Suppressor macrophage (primary cell): ENCODE measurements around the gene NLRC4.
A peak's percentile ranks its signal among the peaks of the same experiment; 100 is the strongest.
"Not testable (repeated sequence)": the region's sequence is repeated elsewhere in the genome, so short reads cannot be mapped to it uniquely, and the experiment has no call there.

ENCODE experiments used
- DNase-seq, 4 experiments: peaks; one replicate each; pipeline ENCODE4 v3.0.0-alpha.2; 2020 to 2022
- total RNA-seq, 17 experiments: gene quantifications; one replicate each; lab custom pipeline; 2026; ENCODE audit warnings: mixed read lengths in 6 of 17, inconsistent platforms in 3 of 17; lab: John Stamatoyannopoulos, UW

The NLRC4 gene
- 3.7 to 70.0 (median 46.3) reads per million in 17 experiments for total RNA-seq

GRCh38 chr2:32264422-32265105 lies at the start of gene NLRC4:
Gene NLRC4, minus strand, starts transcription at chr2:32264886. Its CDS starts 8,111 bp downstream, at chr2:32256775.
- peak; percentile 75 to 95 (median 88) for DNase-seq

DNA sequence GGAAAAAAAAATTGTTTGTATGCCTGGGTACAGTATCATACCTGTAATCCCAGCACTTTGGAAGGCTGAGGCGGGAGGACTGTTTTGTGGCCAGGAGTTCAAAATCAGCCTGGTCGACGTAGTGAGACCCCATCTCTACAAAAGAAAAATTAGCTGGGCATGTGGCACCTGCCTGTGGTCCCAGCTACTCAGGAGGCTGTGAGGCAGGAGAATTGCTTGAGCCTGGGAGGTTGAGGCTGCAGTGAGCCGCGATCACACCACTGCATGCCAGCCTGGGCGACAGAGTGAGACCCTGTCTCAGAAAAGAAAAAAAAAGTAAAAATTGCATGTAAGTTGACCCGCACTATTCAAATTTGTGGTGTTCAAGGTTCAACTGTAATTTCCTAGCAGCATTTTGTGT lies 45.9 kb upstream of the NLRC4 start:
- DNase-seq = no peak

GRCh38 chr2:32293966-32294562 lies 29.4 kb upstream of the NLRC4 start:
- not testable (repeated sequence) for DNase-seq

DNA sequence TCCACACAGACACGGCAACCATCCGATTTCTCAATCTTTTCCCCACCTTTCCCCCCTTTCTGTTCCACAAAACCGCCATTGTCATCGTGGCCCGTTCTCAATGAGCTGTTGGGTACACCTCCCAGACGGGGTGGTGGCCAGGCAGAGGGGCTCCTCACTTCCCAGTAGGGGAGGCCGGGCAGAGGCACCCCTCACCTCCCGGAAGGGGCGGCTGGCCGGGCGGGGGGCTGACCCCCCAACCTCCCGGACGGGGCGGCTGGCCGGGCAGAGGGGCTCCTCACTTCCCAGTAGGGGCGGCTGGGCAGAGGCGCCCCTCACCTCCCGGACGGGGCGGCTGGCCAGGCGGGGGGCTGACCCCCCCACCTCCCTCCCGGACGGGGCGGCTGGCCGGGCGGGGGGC lies 28.8 kb upstream of the NLRC4 start:
- DNase-seq = not testable (repeated sequence)

DNA sequence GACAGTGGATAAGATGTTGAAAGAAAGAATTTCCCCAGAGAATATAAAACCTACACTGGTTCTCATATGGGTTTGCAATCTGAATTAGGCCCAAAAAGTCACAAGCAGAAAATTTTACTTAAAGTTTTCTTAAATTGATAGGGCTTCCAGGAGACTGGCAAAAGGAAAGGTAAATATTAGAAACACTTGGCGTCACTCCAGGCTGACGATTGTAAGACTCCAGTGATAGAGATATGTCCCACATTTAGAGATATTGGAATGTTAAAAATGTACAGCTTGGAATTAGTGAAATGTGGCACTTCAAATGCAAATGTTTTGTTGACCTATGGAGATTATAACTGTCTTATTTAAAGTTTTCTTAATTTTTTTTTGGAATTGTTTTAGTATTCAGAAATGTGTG lies 27.1 kb upstream of the NLRC4 start:
- DNase-seq = no peak

- no peak for DNase-seq
Observed at GRCh38 chr2:32290000-32290339, 25.3 kb upstream of the NLRC4 start.

DNA sequence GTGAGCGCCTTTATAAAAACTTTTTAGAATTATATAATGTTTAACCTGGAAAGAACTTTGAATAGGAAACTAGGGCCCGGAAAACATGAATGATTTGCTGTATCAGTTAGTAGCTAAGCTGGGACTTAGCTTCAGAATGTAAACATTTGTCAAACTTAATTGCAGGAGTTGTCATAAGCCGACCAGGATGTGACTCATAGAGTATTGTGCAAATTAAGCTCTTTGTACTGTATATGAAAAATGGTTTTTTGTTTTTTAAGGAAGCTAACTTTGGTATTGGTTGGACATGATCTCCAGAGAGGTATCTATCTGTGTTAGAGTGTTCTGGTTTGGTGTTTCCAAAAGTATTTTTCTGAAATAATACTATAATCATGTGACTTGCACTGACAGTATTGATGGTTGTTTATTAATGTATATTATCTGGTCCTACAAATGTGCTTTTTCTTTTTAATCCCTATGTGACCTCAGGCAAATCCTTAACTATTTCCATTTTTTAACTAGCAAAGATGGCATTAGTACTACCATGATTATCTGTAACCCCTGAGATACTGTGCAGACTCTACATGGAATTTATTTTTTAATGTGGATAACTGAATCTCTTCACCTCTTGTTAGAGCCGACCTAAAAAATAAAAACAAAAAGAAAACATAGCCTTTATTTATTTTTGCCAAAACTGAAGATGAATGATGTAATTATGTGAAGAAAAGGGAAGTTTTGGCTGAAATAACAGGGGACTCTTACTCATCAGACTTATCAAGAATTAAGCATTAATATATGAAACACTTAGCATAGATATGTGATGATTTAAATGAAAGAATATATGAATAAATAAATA lies 24.7 kb upstream of the NLRC4 start:
- DNase-seq = peak; percentile 51 to 89 (median 71)

DNA sequence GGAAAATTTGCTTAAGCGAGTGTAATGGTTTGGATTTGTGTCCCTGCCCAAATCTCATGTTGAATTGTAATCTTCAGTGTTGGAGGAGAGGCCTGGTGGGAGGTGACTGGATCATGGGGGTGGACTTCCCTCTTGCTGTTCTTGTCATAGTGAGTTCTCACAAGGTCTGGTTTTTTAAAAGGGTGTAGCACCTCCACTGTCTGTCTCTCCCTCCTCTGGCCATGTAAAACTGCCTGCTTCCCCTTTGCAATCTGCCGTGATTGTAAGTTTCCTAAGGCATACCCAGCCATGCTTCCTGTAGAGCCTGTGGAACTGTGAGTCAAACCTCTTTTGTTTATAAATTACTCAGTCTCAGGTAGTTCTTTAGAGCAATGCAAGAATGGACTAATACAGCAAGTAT lies 19.6 kb upstream of the NLRC4 start:
- peak; percentile 60 to 77 (median 70) for DNase-seq

DNA sequence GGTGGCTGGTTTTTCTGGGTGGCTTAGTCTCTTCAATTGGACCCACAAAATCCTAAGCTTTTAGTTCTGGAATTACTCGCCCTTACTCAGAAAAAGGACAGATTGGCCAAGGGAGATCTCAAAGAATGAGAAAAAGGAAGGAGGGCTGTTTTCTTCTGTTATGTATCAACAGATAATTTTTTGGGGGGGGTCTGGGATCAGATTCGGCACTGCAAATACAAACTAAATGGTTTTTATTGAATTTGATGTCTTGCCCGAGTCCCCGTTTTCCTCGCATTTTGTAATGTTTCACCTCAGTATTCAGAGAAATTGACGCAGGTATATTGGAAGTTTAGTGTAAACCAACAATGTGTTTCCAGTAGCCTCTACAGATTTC lies 13.8 kb upstream of the NLRC4 start:
- DNase-seq = no peak

DNA sequence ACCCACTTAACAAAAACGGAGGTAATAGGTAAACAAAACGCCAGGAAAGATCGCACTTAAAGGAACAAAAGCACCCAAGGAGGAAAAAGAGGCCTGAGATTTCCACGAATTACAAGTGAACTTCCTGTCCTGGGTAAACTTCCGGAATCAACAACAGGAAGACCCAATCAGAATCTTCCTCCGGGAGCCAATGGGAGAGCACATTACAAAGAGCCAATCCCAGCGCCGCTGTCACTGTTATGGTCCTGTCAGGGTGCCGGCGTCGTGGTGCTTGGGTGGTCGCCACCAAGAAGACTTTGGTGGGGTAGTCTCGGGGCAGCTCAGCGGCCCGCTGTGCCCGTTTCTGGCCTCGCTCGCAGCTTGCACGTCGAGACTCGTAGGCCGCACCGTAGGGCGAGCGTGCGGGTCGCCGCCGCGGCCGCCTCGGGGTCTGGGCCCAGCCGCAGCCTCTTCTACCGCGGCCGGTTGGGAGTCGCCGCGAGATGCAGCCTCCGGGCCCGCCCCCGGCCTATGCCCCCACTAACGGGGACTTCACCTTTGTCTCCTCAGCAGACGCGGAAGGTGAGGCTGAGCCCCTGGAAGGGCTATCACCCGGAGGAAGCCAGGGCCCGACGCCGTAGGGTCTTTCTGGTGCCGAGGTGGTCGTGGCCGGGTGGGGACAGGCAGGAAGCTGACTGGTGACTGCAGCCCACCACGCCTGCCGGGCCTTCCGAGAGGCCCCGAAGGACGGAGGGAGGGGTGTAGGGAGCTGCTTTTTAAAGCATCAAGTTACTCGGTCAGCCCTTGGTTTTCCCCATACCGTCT lies 13.2 kb upstream of the NLRC4 start, which contains the start of gene YIPF4:
Gene YIPF4 (plus strand): TSS at position 231 of the 804 bp plus-strand sequence. CDS start 252 bp downstream, at position 483.
- DNase-seq = peak; percentile 90 to 94 (median 93)

DNA sequence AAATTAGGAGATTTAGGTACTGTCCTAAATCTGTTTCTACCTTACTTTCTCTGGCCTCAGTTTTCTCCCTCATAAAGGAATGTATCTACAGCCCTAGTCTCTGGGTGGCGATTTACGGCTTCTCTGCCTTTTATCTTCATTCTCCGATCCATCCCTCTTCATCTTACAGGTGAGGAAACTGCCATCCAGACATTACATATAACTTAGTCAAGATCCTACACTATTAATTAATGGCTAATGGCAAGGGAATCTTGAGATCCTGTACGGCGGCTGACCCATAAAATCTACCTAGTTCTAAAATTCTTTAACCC lies 12.6 kb upstream of the NLRC4 start:
- no peak for DNase-seq

- DNase-seq = not testable (repeated sequence)
Observed at GRCh38 chr2:32275790-32276189, 11.1 kb upstream of the NLRC4 start.

DNA sequence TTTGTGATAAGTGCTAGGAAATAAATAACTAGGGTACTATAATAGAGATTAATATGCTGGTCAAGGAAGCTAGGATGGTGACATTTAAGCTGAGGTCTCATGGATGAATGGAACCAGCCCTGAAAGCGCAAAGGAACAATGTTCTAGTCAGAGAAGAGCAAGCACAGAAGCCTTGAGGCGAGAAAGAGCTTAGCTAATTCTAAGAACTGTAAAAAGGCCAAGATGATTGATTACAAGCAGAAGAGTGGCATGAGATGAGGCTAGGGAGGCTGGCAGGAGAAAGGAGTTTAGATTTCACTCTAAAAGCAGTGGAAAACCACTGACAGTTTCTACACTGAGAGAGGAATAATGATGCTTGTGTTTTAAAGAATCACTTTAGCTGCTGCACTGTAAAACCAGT lies 9.6 kb upstream of the NLRC4 start:
- no peak for DNase-seq

DNA sequence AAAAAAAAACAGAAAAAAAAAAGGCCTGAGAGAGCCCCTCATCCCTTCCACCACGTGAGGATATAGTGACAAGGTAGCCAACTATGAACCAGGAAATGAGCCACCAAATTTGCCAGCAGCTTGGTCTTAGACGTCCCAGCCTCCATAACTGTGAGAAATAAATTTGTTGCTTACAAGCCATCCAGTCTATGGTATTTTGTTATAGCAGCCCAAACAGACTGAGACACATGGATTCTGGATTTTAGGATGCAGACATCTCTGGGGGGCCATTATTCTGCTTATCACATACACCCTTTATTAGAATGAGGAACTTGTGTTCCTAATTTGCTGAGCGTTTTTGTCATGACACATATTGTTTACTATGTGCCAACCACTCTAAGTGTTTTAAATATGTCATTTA lies 7.6 kb upstream of the NLRC4 start:
- peak in 2 of 4 experiments; percentile 29 to 30 for DNase-seq

DNA sequence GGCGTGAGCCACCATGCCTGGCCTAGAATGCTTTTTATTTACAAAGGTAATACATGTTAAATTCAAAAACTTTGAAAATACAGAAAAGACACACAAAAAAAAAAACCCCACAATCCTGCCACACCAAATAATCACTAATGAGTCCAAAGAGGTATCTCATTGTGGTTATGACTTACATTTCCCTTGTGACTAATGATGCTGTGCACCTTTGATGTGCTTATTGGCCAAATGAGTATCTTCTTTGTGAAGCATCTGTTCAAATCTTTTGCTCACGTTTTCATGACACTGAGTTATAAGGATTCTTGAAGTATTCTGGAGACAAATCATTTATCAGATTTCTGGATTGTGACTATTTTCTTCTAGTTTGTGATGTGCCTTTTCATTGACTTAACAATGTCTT lies 6.4 kb upstream of the NLRC4 start:
- DNase-seq = no peak

- peak; percentile 76 to 92 (median 83) for DNase-seq
Observed at GRCh38 chr2:32262105-32262504, 2.6 kb downstream of the NLRC4 start.

GRCh38 chr2:32260376-32260775 lies 4.3 kb downstream of the NLRC4 start:
- no peak for DNase-seq

- no peak for DNase-seq
Observed at GRCh38 chr2:32258242-32258641, 6.4 kb downstream of the NLRC4 start.

GRCh38 chr2:32250290-32250689 lies 14.4 kb downstream of the NLRC4 start:
- no peak for DNase-seq

GRCh38 chr2:32249731-32250236 lies 14.9 kb downstream of the NLRC4 start:
- DNase-seq = no peak

DNA sequence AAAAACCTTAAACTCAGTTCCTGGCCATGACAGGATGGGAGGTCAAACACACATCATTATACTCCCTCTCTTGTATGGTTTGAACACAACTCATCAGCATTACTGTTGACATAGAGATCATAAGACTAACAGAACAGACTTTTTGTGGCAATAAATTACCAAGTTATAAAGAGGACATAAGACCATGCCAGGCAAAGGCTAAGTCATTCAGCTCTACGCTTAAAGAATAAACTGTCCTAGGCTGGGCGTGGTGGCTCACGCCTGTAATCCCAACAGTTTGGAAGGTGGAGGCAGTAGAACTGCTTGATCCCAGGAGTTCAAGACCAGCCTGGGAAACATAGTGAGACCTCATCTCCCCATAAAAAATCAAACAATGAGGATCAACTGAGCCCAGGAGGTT lies 16.4 kb downstream of the NLRC4 start:
- no peak for DNase-seq

DNA sequence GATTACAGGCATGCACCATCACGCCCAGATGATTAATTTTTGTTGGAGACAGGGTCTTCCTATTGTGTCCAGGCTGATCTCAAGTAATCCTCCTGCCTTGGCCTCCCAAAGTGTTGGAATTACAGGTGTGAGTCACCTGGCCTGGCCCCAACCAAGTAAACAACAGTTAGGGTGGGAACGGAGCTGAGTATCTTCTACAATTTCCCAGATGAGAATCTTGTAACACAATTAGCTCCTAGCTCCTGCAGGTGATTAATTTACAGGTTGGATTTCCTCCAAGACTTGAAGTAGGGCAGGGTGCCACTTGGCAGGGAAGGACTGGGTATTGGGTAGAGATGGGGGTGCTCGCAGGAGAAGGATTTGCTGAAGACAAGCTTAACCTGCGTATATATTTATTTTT lies 17.8 kb downstream of the NLRC4 start:
- no peak for DNase-seq

DNA sequence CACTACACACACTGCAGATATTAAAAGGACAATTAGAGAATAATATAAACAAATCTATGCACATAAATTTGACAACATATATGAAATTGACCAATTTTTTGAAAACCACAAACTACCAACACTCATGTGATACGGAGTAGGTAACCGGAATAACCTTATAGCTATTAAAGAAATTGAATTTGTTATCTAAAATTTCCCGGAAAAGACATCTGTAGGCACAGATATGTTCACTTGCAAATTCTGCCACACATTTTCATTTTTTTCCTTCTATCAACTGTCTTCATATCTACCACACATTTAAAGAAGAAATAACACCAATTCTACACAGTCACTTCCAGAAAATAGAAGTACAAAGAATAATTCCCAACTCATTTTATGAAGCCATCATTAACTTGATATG lies 22.4 kb downstream of the NLRC4 start:
- no peak for DNase-seq
